Fibroblast of skin of right biceps (primary cell): ENCODE data around the gene ATG4A.

Experiments
- DNase-seq: peaks from one replicate; pipeline ENCODE4 v3.0.0-alpha.2; 2013

The ATG4A gene

GRCh38 chrX:108123591-108124366 is 32.2 kb downstream of the ATG4A start:
- DNase-seq: no peak

- no peak for DNase-seq
Observed at GRCh38 chrX:108126661-108127060, 35.1 kb downstream of the ATG4A start.

- no peak for DNase-seq
Observed at GRCh38 chrX:108127152-108127551, 35.6 kb downstream of the ATG4A start.

DNA sequence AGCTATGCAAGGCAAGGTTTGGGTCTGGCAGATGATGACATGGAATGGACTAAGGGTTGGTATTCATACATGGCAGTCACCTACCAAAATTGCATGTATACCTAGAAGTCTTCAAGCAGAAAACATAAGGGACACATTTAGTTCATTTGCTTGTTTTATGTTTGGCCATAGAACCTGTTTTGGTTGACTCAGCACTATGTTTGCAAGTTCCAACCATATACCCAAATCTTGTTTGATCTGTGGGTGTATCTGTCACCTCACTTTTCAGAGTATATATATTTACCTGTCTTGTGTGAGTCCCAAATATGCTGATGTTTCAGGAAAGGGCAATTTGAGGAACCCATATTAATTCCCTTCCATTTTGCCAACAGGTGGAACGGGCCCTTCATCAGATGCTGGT is 39.3 kb downstream of the ATG4A start:
- DNase-seq: no peak

DNA sequence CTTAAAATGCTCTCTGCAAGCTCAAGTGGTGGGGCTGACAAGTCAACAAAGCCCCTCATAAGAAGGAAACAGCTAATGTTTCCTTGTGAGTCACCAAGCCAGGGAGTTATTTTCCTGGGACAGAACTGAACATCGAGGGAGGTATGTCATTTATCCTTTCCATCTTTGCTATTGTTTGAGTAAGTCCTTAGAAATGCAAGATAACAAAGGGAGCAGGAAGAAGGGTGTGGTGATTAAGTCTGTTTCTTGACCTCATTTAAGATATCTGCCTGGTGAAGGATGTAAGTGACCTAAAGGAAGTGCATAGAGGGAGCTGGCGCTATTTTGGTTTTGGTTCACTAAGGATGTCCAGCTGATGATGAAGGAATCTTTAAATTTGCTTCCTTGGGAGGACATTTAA is 39.9 kb downstream of the ATG4A start:
- DNase-seq: peak; percentile 47

GRCh38 chrX:108132034-108132433 is 40.5 kb downstream of the ATG4A start:
- no peak for DNase-seq

- no peak for DNase-seq
Observed at GRCh38 chrX:108132876-108133275, 41.3 kb downstream of the ATG4A start.

DNA sequence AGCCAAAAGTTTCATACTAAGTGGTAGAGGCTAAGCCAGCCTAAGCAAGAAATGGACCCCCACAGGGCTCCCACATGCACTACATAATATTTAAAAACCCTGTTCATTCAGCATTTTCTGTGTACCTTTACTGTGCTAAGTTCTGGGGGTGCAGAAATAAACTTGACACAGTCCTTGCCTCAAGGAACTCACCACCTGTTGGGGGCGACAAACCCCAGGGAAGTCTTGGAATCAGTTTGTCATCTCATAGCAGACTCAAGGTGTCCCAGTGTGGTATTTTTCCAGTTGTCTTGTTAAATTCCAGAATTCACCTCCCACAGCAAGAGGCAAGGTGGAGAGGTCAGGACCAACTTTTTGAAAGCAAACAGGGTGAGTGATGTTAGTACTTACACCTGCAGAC is 43.1 kb downstream of the ATG4A start:
- no peak for DNase-seq

DNA sequence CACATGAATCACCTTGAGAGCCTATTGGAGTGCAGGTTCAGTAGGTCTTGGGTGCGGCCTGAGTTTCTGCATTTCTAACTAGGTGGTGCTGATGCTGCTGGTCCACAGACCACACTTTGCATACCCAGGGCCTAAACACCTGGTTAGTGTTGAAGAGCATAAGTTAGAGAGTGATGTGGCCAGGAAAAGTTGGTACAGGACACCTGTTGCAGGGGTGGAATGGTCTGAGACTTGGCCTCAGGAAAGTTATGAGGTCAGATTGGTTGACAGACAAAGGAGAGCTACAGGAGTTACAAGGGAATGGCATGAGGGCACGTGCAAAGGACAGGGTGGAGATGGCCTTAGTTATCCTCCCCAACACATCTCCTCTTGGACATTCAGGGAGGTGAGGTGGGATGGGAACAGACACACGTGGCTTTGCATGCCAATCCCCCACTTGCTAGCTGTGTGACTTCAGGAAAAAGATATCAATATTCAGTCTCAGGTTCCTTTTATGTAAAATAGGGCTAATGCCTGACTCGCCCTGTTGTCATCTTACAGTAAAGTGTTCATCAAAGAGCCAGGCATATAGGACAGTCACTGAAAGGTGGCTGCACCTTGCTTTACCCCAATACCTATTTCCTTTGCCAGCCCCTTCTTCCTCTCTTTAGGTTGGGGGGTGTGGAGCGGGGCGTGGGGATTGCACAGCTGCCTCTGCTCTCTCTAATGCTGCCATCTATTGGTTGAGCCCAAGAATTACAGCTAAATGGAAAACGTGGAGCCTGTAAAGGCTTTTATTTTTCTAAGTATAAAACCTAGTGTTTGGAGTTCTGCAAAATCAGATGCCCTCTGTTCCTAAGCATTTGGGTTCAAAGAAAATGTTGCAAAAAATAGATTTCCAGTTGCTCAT is 47.5 kb downstream of the ATG4A start:
- DNase-seq: no peak

- DNase-seq: no peak
Observed at GRCh38 chrX:108148524-108148923, 56.9 kb downstream of the ATG4A start.

DNA sequence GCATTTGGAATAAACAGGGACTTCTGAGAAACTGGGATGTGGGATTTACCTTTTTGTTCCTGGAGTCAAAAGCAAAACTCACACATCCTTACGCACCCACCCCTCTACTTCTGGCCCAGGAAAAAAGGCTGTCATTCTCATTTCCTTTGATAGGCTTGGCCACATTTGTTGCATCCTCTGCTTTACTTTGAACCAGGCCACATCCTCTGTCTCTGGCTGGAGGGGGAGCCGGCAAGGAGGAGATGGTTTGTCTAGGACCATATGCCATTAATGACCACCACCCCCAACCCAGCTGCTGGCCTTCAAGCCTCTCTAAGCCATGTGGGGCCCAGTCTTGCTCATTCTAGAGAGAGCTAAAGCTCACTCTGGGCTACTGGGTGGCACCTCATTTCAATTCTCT is 64.5 kb downstream of the ATG4A start:
- no peak for DNase-seq

DNA sequence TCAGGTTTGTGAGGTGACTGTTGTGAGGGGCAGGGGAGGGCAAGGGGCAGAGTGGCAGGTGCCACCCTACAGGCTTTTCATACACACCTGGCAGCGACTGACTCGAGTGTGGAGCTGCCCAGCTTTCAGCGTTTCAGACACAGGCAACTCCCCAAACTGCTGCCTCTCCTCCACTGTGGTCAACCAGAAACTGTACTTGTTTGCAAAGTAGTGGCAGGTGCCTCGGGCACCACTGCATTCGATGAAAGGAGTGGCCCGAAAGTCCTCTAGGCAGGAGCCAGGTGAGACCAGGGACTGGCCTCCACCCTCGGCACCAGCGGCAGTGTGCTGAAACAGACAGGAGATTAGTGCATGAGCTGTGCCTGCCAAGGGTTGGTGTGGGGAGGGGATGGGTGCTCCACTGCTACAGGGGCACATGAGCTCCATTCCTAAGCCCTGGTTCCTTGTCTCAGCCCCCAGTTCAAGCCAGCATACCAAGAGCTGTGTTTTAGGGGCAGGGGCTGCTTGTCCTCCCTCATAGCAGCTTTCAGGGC is 65.4 kb downstream of the ATG4A start:
- no peak for DNase-seq

- no peak for DNase-seq
Observed at GRCh38 chrX:108157628-108158027, 66.0 kb downstream of the ATG4A start.

DNA sequence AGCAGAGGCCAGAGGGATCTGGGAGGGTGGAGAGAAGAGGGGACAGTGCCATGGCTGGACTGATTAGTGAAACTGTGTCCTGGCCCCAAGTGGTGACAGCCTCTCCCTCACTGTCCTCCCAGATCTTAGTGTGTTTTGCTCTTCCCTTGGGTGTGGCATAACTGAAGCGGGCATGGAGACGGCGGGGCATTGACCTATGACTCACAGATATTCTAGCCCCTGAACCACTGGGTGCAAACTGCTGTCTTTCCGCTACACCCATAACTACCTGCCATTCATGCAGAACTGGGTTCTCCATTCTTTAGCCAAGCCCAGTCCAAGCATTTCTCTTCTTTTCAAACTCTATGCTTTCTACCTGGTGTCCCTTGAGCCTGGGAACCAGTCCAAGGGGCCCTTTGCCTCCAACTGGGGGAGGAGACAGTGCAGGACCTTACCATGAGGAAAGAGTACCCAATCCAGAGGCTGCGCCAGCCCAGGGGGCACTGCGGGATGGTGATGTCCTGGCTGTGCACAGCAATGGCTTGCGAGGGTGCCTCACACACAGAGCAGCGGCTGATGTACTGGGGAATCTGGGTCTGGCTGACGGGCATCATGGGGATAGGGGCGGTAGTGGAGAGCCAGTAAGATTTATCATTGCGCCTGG is 67.6 kb downstream of the ATG4A start:
- no peak for DNase-seq

DNA sequence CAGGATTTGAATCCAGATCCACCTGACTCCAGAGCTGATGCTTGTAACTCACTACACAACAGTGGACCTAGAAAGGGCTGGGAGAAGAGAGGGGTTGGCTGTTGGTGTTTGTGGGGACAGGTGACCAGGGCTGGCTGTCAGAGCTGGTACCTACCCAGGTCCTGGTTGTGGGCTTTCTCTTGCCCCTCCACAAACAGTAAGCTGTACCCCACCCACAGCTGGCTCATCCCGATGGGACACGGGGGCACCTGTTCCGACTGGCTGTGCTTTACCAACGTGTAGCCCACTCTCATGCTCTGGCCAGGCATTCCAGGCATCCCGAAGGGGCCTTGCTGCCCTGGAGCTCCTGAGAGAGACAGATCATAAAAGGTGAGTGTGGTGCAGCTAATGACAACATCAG is 68.7 kb downstream of the ATG4A start:
- no peak for DNase-seq

GRCh38 chrX:108162265-108162664 is 70.7 kb downstream of the ATG4A start:
- DNase-seq: no peak

DNA sequence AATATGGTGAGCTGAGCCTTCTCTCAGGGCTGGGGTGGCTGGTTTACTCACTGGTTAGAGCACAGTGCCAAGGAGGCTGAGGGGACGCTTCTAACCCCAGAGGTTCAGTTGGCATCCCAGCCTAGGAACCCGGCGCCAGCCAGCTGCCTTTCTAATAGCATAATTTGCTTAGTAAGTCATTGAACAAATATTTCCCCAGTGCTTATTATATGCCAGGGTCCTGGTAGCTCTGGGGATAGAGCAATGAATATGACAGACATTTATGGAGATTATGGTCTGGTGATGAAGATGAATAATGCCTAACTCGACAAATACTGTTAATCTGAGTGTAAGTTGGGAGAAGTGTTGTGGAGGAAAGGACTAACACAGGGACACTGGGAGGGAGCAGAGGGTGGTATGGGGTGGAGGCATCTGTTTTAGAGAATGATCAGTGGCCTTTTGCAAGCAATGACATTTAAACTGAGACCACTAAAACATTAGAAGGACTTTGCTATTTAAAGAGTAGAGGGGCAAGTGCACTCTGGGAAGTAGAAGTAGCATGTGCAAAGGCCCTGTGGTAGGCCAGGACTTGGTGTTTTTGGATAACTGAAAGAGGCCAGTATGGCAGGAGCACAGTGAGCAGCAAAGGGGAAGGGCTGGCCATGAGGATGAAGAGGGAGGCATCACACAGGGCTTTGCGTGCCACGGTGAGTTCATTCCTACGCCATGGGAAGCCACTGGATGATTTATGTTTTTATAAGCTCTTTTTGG is 71.9 kb downstream of the ATG4A start:
- no peak for DNase-seq

DNA sequence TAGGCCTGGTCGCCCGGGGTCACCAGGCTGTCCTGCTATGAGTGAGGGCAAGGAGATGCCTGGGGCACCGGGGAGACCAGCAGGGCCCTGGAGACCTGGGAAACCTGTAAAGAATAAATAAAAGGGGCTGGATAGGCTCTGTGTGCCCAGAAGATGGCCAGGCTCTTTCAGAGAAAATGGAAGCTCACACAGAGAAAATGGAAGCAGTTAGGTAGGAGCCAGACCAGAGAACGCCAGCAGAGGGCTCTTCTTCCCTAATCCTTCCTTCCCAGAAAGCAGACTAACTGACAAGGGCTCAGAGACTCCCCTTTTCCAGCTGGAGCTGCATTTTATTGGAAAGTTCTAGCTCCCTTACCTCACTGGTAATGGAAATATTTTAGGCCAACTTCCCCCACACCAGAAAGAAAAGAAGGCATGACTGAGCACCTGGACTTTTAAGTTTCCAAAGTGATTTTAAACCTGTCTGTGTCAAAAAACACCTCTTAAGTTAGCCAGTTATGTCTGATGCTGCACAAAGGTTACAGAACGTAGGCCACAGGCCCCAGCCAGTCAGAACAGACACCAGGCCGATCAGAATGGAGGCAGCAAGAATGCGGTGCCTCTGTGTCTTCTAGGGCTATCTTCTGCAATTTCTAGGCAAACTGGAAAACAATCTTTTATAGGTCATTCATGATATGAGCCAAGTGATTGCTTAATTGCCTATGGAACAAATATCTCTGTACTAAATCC is 74.0 kb downstream of the ATG4A start:
- peak; percentile 36 for DNase-seq

- peak; percentile 63 for DNase-seq
Observed at GRCh38 chrX:108167211-108167872, 75.8 kb downstream of the ATG4A start.

- no peak for DNase-seq
Observed at GRCh38 chrX:108168961-108169740, 77.6 kb downstream of the ATG4A start.

DNA sequence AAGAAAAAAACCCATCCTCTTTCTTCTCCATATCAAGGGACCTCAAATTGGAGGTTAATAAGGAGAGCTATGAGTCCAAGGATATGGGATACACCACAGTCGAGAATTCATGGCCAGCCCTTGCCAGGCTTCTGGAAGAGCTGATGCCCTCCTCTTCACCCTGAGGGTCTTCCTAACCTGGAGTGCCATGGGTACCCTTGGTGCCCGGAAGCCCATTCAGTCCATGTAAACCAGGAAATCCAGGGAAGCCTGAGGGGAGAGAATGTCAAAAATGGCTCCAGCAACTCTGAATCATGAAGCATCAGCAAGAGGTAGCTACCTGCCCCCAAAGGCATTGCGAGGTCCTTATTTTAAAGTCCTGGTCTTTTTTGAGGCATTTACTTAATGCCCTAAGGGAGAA is 78.2 kb downstream of the ATG4A start:
- DNase-seq: no peak
